GM21526 (cell line): ENCODE measurements around the gene GMPPB.

Source experiments
- ATAC-seq: cut with Tn5 transposase; IDR thresholded peaks from one replicate; pipeline ENCODE4 v1.9.1; 2021; ENCODE audit warnings: moderate library complexity; ENCODE audit not compliant: unreplicated experiment, low FRiP score

Gene GMPPB

GRCh38 chr3:49673715-49674496, 49.8 kb downstream of the GMPPB start, which contains the start of gene APEH:
TSS of gene APEH (plus strand) at chr3:49674351. CDS start at chr3:49674402, 51 bp downstream.
- ATAC-seq: peak; percentile 68

GRCh38 chr3:49673121-49673714, 50.5 kb downstream of the GMPPB start:
- peak; percentile 1 for ATAC-seq

GRCh38 chr3:49671291-49672288, 52.2 kb downstream of the GMPPB start:
- no peak for ATAC-seq

- no peak for ATAC-seq
Measured at GRCh38 chr3:49670940-49671290, 52.8 kb downstream of the GMPPB start.
